Panc1 (cell line): ENCODE measurements around the gene TENM3.

Source experiments
- CTCF ChIP-seq: fragments of 450-650 bp; IDR thresholded peaks from 2 replicates; pipeline ENCODE4 v1.5.1; 2017; ENCODE audit warnings: mild to moderate bottlenecking
- REST ChIP-seq, 2 experiments: IDR thresholded peaks; 2 replicates each; pipeline ENCODE4 v1.6.1; 2011 to 2012; ENCODE audit warnings: low read depth in 2 of 2, control low read depth in 1 of 2, low read length in 1 of 2, mild to moderate bottlenecking in 1 of 2, moderate library complexity in 1 of 2; ENCODE audit not compliant: insufficient read depth in 1 of 2
- TCF7L2 ChIP-seq: IDR thresholded peaks from 2 replicates; pipeline ENCODE4 v1.6.1; 2011; ENCODE audit warnings: mild to moderate bottlenecking, low read depth, low read length, inconsistent platforms

- TF ChIP-seq CTCF (no peak), REST (IDR thresholded peaks at IDR 0.05; ENCODE audit: insufficient read depth in 1 of 2, low read depth in 2 of 2, low read length in 1 of 2) (no peak), TCF7L2 (no peak)
These were observed 183.7 kb downstream of the TENM3 start for GRCh38 chr4:182426901-182427300.
